GM19328 (cell line): ENCODE data around the gene NRG2.

Experiments
- ATAC-seq: cut with Tn5 transposase; IDR thresholded peaks from one replicate; pipeline ENCODE4 v1.9.1; 2021; ENCODE audit warnings: mild to moderate bottlenecking, moderate library complexity; ENCODE audit not compliant: unreplicated experiment

NRG2 gene

GRCh38 chr5:140042643-140043507 is at the start of gene NRG2:
NRG2 (minus strand) TSS chr5:140043299.
- peak; percentile 60 for ATAC-seq

GRCh38 chr5:140090251-140090650 is 47.2 kb upstream of the NRG2 start:
- no peak for ATAC-seq

DNA sequence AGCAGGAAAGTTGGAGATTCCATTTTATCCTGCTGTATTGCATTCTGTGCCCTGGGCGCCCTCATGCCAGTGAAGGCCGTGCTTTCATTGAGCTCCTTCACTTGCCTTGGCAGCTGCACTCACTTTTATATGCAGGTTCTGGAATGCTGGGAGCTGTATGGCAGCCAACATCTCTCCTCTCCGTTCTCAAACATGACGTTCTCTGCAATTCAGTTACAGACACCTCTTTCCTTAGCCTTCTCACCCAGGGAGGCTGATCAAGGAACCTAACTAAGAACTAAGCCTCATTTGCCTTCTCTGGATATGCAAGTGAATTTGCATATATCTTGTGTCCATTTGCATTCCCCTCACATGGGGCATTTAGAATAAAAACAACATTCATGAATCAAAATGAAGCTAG is 41.4 kb upstream of the NRG2 start:
- ATAC-seq: no peak

- no peak for ATAC-seq
Observed at GRCh38 chr5:140083650-140084049, 40.6 kb upstream of the NRG2 start.

GRCh38 chr5:140083120-140083519 is 40.0 kb upstream of the NRG2 start:
- ATAC-seq: no peak

- no peak for ATAC-seq
Observed at GRCh38 chr5:140076788-140077187, 33.7 kb upstream of the NRG2 start.

DNA sequence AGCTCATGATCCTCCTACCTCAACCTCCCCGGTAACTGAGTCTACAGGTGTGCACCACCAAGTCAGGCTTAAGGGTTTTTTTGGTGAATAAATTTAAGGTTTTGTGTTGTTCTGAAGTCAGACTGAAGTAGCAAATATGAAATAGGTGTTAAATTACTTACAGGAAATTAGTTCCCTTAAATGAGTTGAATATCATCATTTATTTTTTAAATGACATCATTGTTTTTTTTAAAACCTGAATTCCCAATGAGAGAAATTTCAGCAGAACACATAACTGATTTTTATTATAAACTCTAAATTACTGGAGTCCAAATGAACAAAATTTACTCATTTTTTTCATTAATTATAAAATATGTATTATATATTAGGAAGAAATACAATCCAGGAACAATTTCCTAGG is 33.0 kb upstream of the NRG2 start:
- no peak for ATAC-seq

GRCh38 chr5:140075371-140075770 is 32.3 kb upstream of the NRG2 start:
- no peak for ATAC-seq

DNA sequence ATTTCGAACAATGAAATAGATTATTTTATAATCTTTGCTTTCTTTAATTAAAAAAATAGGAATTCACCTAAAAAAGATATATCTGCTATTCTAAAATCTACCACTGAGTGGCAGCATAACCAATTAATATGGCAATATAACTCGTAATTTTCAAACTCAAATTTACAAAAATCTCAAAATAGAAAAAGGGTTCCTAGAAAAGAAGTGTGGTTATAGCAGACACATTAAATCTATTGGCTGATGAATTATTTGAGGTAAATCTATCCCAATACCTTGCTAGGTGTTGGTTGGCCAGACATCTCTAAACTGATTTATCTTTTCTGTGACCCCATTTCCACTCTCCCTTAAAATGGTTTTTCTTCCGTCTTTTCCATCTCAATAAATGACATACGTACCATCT is 30.2 kb upstream of the NRG2 start:
- ATAC-seq: no peak

- ATAC-seq: no peak
Observed at GRCh38 chr5:140072812-140073211, 29.7 kb upstream of the NRG2 start.

GRCh38 chr5:140060816-140061215 is 17.7 kb upstream of the NRG2 start:
- ATAC-seq: no peak

GRCh38 chr5:140058212-140058932 is 15.3 kb upstream of the NRG2 start:
- no peak for ATAC-seq

- ATAC-seq: no peak
Observed at GRCh38 chr5:140056880-140057279, 13.8 kb upstream of the NRG2 start.

- ATAC-seq: no peak
Observed at GRCh38 chr5:140055152-140055551, 12.1 kb upstream of the NRG2 start.

- no peak for ATAC-seq
Observed at GRCh38 chr5:140054086-140054689, 11.1 kb upstream of the NRG2 start.

GRCh38 chr5:140051950-140052349 is 8.9 kb upstream of the NRG2 start:
- ATAC-seq: no peak

GRCh38 chr5:140049713-140050112 is 6.6 kb upstream of the NRG2 start:
- no peak for ATAC-seq

DNA sequence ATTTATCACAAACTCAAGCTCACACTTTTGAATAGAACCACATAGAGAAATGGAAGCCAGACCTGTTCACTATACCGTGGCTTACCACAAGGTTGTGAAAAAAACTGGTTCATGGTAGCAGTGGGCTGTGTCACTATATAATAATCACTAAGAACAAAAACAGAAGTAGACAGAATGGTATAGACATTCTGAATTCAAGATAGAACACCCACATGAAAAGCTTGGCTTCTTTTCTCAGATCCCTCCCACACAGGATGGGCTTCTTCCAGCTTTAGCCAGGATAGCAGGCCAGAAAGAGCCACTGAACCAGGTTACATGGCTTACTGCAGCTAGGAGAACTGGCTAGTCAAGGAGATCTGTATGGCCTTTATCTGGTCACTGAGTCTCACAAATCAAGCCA is 6.1 kb upstream of the NRG2 start:
- no peak for ATAC-seq

DNA sequence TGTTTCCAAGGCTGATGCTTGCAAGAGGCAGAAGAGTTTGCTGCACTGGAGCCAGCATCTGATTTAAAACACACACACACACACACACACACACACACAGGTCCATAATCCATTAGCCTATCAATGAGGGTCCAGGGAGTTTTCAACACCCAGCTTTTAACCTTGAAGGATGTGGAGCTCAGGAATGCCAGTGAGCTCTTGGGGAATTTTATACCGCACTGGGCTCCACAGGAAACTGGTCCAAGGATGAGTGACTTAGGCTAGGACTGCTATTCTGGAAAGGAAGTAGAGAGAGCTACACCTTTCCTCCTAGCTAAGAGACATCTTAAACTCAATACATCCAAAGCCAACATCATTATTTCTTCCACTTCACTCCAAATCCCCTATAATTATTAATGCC is 942 bp upstream of the NRG2 start:
- no peak for ATAC-seq

- ATAC-seq: no peak
Observed at GRCh38 chr5:140043508-140043872, 391 bp upstream of the NRG2 start.

DNA sequence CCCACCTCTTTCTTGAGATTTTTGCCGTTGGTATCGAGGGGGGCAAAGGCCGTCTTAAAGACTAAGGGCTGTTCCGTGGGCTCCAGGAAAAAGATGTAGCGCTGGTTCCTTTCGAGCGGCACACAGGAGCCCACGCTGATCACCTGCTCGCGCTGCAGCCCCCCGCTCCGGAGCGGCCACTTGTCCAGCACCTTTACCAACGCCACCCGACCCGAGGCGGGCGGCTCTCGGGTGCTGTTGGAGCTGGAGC is 781 bp downstream of the NRG2 start:
- no peak for ATAC-seq
